DOHH2 (cell line): ENCODE data around the gene PRSS53.
"Not testable (repeated sequence)": the region's sequence is repeated elsewhere in the genome, so short reads cannot be mapped to it uniquely, and the experiment has no call there.

Experiments
- H3F3A ChIP-seq: fragments of 200-600 bp; sonication (generic), shearing (Covaris generic); 2 replicates; pipeline ENCODE4 v1.6.0; 2016; ENCODE audit warnings: antibody characterized with exemption, mild to moderate bottlenecking; ENCODE audit not compliant: control insufficient read depth, insufficient read depth
- H3K27ac ChIP-seq: fragments of 200-600 bp; sonication (generic); 2 replicates; pipeline ENCODE4 v1.5.1; 2014; ENCODE audit warnings: low read depth, mild to moderate bottlenecking, low read length, moderate library complexity
- H3K27me3 ChIP-seq: fragments of 200-600 bp; sonication (generic); 2 replicates; pipeline ENCODE4 v1.6.1; 2014; ENCODE audit warnings: mild to moderate bottlenecking, low read length, mixed read lengths; ENCODE audit not compliant: control insufficient read depth
- H3K36me3 ChIP-seq: fragments of 200-600 bp; sonication (generic); 2 replicates; pipeline ENCODE4 v1.6.1; 2014; ENCODE audit warnings: mild to moderate bottlenecking, low read length, moderate library complexity, mixed read lengths; ENCODE audit not compliant: control insufficient read depth
- H3K4me1 ChIP-seq: fragments of 200-600 bp; sonication (generic); 2 replicates; pipeline ENCODE4 v1.6.1; 2014; ENCODE audit warnings: mild to moderate bottlenecking, low read length, mixed read lengths; ENCODE audit not compliant: control insufficient read depth
- H3K4me2 ChIP-seq: fragments of 200-600 bp; sonication (generic); 2 replicates; pipeline ENCODE4 v1.6.0; 2014; ENCODE audit warnings: mild to moderate bottlenecking, low read length, moderate library complexity
- H3K4me3 ChIP-seq: fragments of 200-600 bp; sonication (generic); 2 replicates; pipeline ENCODE4 v1.5.1; 2014; ENCODE audit warnings: mild to moderate bottlenecking, low read length, mixed read lengths
- H3K79me2 ChIP-seq: fragments of 200-600 bp; sonication (generic); 2 replicates; pipeline ENCODE4 v1.6.1; 2014; ENCODE audit warnings: mild to moderate bottlenecking, low read length, mixed read lengths; ENCODE audit not compliant: control insufficient read depth
- H3K9me2 ChIP-seq: fragments of 200-600 bp; sonication (generic); replicated peaks from 2 replicates; pipeline ENCODE4 v1.6.1; 2014; ENCODE audit warnings: mild to moderate bottlenecking, low read length, mixed read lengths; ENCODE audit not compliant: control insufficient read depth
- H3K9me3 ChIP-seq: fragments of 200-600 bp; sonication (generic); 2 replicates; pipeline ENCODE4 v1.6.1; 2014; ENCODE audit warnings: antibody characterized with exemption, low read length, mixed read lengths; ENCODE audit not compliant: control insufficient read depth, insufficient read depth
- H4K20me1 ChIP-seq: fragments of 200-600 bp; sonication (generic); 2 replicates; pipeline ENCODE4 v1.6.0; 2014; ENCODE audit warnings: low read depth, mild to moderate bottlenecking, antibody characterized with exemption, low read length, moderate library complexity; ENCODE audit not compliant: control insufficient read depth, insufficient read depth
- CTCF ChIP-seq: fragments of 200-600 bp; sonication (generic); IDR thresholded peaks from one replicate; pipeline ENCODE4 v1.5.1; 2014; ENCODE audit warnings: antibody characterized with exemption, mild to moderate bottlenecking, low read depth, low read length; ENCODE audit not compliant: poor library complexity, severe bottlenecking
- EZH2phosphoT487 ChIP-seq: fragments of 200-600 bp; sonication (generic); IDR thresholded peaks from 2 replicates; pipeline ENCODE4 v1.6.1; 2017; ENCODE audit warnings: borderline replicate concordance, mild to moderate bottlenecking, antibody characterized with exemption, low read length, moderate library complexity, mixed read lengths

PRSS53 gene

GRCh38 chr16:31088459-31089183 lies at the start of gene PRSS53:
PRSS53 (minus strand) TSS chr16:31088943; CDS start chr16:31088809, 134 bp downstream.
- H3K9me3 ChIP-seq, result no peaks in the 10 kb centered on the region
- peaks cover 19% of the 10 kb centered on the region for H3K79me2 ChIP-seq
- TF ChIP-seq EZH2phosphoT487, result no peak
- no peak for TF ChIP-seq CTCF
- H3K9me2 ChIP-seq, result no peaks in the 10 kb centered on the region
- no peak within 1 kb of the TSS for H3K4me2 ChIP-seq
- no peaks in the 10 kb centered on the region for H4K20me1 ChIP-seq
- peaks cover 10% of the 10 kb centered on the region for H3K4me1 ChIP-seq
- H3K27me3 ChIP-seq, result no peaks in the 10 kb centered on the region
- no peak within 1 kb of the TSS for H3K27ac ChIP-seq
- H3K4me3 ChIP-seq, result no peak within 1 kb of the TSS
- peaks cover 37% of the 10 kb centered on the region for H3K36me3 ChIP-seq
- H3F3A ChIP-seq, result no peaks in the 10 kb centered on the region

- H3K27ac ChIP-seq, H4K20me1 ChIP-seq, H3F3A ChIP-seq, H3K4me2 ChIP-seq, H3K79me2 ChIP-seq, H3K36me3 ChIP-seq, H3K9me3 ChIP-seq, H3K9me2 ChIP-seq, H3K27me3 ChIP-seq, H3K4me3 ChIP-seq, H3K4me1 ChIP-seq: not testable (repeated sequence)
Measured at GRCh38 chr16:31136822-31137499, 48.2 kb upstream of the PRSS53 start.

GRCh38 chr16:31136287-31136662 lies 47.5 kb upstream of the PRSS53 start:
- TF ChIP-seq CTCF, result no peak
- TF ChIP-seq EZH2phosphoT487, result no peak
- no peak overlapping the region for H3K27ac ChIP-seq
- no peak overlapping the region for H3K4me3 ChIP-seq
- H3K9me3 ChIP-seq, result no peaks in the 10 kb centered on the region
- peaks cover 6% of the 10 kb centered on the region; the same call in 1 of the 2 replicates for H3K36me3 ChIP-seq
- H3K4me1 ChIP-seq, result peaks cover under 1% of the 10 kb centered on the region
- H4K20me1 ChIP-seq, result no peaks in the 10 kb centered on the region
- H3K4me2 ChIP-seq, result no peak overlapping the region
- H3F3A ChIP-seq, result no peaks in the 10 kb centered on the region
- no peaks in the 10 kb centered on the region for H3K79me2 ChIP-seq
- H3K27me3 ChIP-seq, result no peaks in the 10 kb centered on the region
- no peaks in the 10 kb centered on the region for H3K9me2 ChIP-seq
